ENCODE measurements around the gene POP4.

POP4 gene

GRCh38 chr19:29635963-29636362 lies 29.9 kb downstream of the POP4 start:
- no peak for DNase-seq

- no peak for DNase-seq
Measured at GRCh38 chr19:29636553-29637360, 30.7 kb downstream of the POP4 start.

- no peak for DNase-seq
Measured at GRCh38 chr19:29639086-29639485, 33.0 kb downstream of the POP4 start.

GRCh38 chr19:29640231-29640630 lies 34.1 kb downstream of the POP4 start:
- DNase-seq: no peak

GRCh38 chr19:29641597-29641996 lies 35.5 kb downstream of the POP4 start:
- no peak for DNase-seq

- no peak for DNase-seq
Measured at GRCh38 chr19:29643361-29643935, 37.4 kb downstream of the POP4 start.

GRCh38 chr19:29644210-29644609 lies 38.1 kb downstream of the POP4 start:
- DNase-seq: no peak

GRCh38 chr19:29645491-29645867 lies 39.4 kb downstream of the POP4 start:
- DNase-seq: no peak

GRCh38 chr19:29645911-29646310 lies 39.8 kb downstream of the POP4 start:
- DNase-seq: no peak

- DNase-seq: no peak
Measured at GRCh38 chr19:29650772-29651387, 44.8 kb downstream of the POP4 start.

- DNase-seq: no peak
Measured at GRCh38 chr19:29651622-29652394, 45.7 kb downstream of the POP4 start.

GRCh38 chr19:29653398-29653797 lies 47.3 kb downstream of the POP4 start:
- DNase-seq: no peak

GRCh38 chr19:29655648-29656335 lies 49.7 kb downstream of the POP4 start:
- DNase-seq: no peak

- no peak for DNase-seq
Measured at GRCh38 chr19:29658221-29658991, 52.3 kb downstream of the POP4 start.

- DNase-seq: no peak
Measured at GRCh38 chr19:29660835-29661234, 54.8 kb downstream of the POP4 start.

GRCh38 chr19:29662278-29662603 lies 56.2 kb downstream of the POP4 start:
- DNase-seq: no peak

GRCh38 chr19:29662604-29663404 lies 56.7 kb downstream of the POP4 start:
- no peak for DNase-seq

- no peak for DNase-seq
Measured at GRCh38 chr19:29663861-29664752, 58.0 kb downstream of the POP4 start.

- DNase-seq: peak in 1 of 2 experiments; percentile 63
Measured at GRCh38 chr19:29664753-29665214, 58.7 kb downstream of the POP4 start.

GRCh38 chr19:29665215-29665825 lies 59.2 kb downstream of the POP4 start, which contains the start of gene PLEKHF1:
Gene PLEKHF1 (plus strand): TSS chr19:29665461. CDS start chr19:29673840, 8,379 bp downstream.
- peak; percentile 45 to 74 for DNase-seq

Data from NCI-H524 (cell line).